Osteocyte (in vitro differentiated cells): ENCODE measurements around the gene TRAPPC13. TPM values are rescaled to one million over a fixed set of nuclear protein-coding genes. Genes with fewer than 3 reads are reported as not detected.
A peak's percentile ranks its signal among the peaks of the same experiment; 100 is the strongest.
"Not testable (repeated sequence)": the region's sequence is repeated elsewhere in the genome, so short reads cannot be mapped to it uniquely, and the experiment has no call there.

Source experiments
- DNase-seq: peaks from one replicate; pipeline ENCODE4 v3.0.0; 2021; ENCODE audit warnings: mixed read lengths; ENCODE audit not compliant: unreplicated experiment; ENCODE audit errors: extremely low spot score
- H3K27ac Mint-ChIP-seq: one replicate; pipeline ENCODE4 v1.8.0; 2021; ENCODE audit warnings: mild to moderate bottlenecking, mixed read lengths; ENCODE audit not compliant: unreplicated experiment
- H3K27me3 Mint-ChIP-seq: one replicate; pipeline ENCODE4 v1.8.0; 2021; ENCODE audit warnings: mixed read lengths; ENCODE audit not compliant: unreplicated experiment
- H3K36me3 Mint-ChIP-seq: one replicate; pipeline ENCODE4 v1.8.0; 2021; ENCODE audit warnings: mixed read lengths; ENCODE audit not compliant: unreplicated experiment
- H3K4me1 Mint-ChIP-seq: one replicate; pipeline ENCODE4 v1.8.0; 2021; ENCODE audit warnings: mixed read lengths; ENCODE audit not compliant: unreplicated experiment
- H3K4me3 Mint-ChIP-seq: one replicate; pipeline ENCODE4 v1.8.0; 2021; ENCODE audit warnings: mild to moderate bottlenecking, moderate library complexity, mixed read lengths; ENCODE audit not compliant: unreplicated experiment
- H3K9me3 Mint-ChIP-seq: one replicate; pipeline ENCODE4 v1.8.0; 2021; ENCODE audit warnings: mixed read lengths; ENCODE audit not compliant: unreplicated experiment
- CTCF ChIP-seq: fragments of 200-600 bp; sonication (generic); IDR thresholded peaks from 2 replicates; pipeline ENCODE4 v1.5.0; 2021; ENCODE audit warnings: antibody characterized with exemption, mild to moderate bottlenecking, moderate library complexity
- long read RNA-seq: library from polyadenylated mRNA; unstranded; transcript quantifications from one replicate; pipeline ENCODE4 v2.0.0, GENCODE V29; 2021
- total RNA-seq: library from RNA; stranded (reverse); gene quantifications from 2 replicates; pipeline ENCODE4 v1.2.1, GENCODE V29; 2021

The TRAPPC13 gene
- total RNA-seq = 17.9 and 20.9 TPM in 2 replicates
- long read RNA-seq, transcript TRAPPC13-201 (12 exons, 2,715 nt) = major isoform, 30 of 133 reads
- long read RNA-seq, transcript TRAPPC13-208 (12 exons, 1,410 nt) = minor isoform, 22 of 133 reads
- long read RNA-seq, partial matches to known transcripts = 7 of 133 reads
- long read RNA-seq, other reads (novel, unspliced or antisense) = 72 of 133 reads

GRCh38 chr5:65624571-65625555 lies at the start of gene TRAPPC13, which contains the start of gene SHLD3:
TRAPPC13 (plus strand) TSS chr5:65625027; CDS start chr5:65625061, 34 bp downstream.
SHLD3 (plus strand) TSS chr5:65625027; CDS start chr5:65629588, 4,561 bp downstream.
- peak within 1 kb of the TSS; percentile 99 for H3K4me3 Mint-ChIP-seq

GRCh38 chr5:65577141-65577540 lies 47.7 kb upstream of the TRAPPC13 start:
- H3K27me3 Mint-ChIP-seq = no peaks in the 10 kb centered on the region
- peak overlapping the region; percentile 45 for H3K27ac Mint-ChIP-seq
- no peak for DNase-seq
- H3K9me3 Mint-ChIP-seq = no peaks in the 10 kb centered on the region
- no peak overlapping the region for H3K4me3 Mint-ChIP-seq
- TF ChIP-seq CTCF = no peak
- peaks cover 40% of the 10 kb centered on the region for H3K36me3 Mint-ChIP-seq
- H3K4me1 Mint-ChIP-seq = peaks cover 10% of the 10 kb centered on the region

More at GRCh38 chr5:65624571-65625555, at the start of gene TRAPPC13, which contains the start of gene SHLD3:
- DNase-seq = no peak
- peaks cover 11% of the 10 kb centered on the region for H3K36me3 Mint-ChIP-seq
- H3K27ac Mint-ChIP-seq = peak within 1 kb of the TSS; percentile 94
- no peaks in the 10 kb centered on the region for H3K27me3 Mint-ChIP-seq
- TF ChIP-seq CTCF = no peak
- H3K4me1 Mint-ChIP-seq = peaks cover 31% of the 10 kb centered on the region
- H3K9me3 Mint-ChIP-seq = no peaks in the 10 kb centered on the region

- H3K27me3 Mint-ChIP-seq = no peaks in the 10 kb centered on the region
- H3K4me3 Mint-ChIP-seq = no peak overlapping the region
- no peak for DNase-seq
- no peak overlapping the region for H3K27ac Mint-ChIP-seq
- H3K9me3 Mint-ChIP-seq = no peaks in the 10 kb centered on the region
- TF ChIP-seq CTCF = peak; percentile 26
- H3K36me3 Mint-ChIP-seq = peaks cover 43% of the 10 kb centered on the region
- no peaks in the 10 kb centered on the region for H3K4me1 Mint-ChIP-seq
These were observed 36.1 kb upstream of the TRAPPC13 start for GRCh38 chr5:65588694-65589093.

- not testable (repeated sequence) for H3K4me3 Mint-ChIP-seq, H3K27ac Mint-ChIP-seq, DNase-seq, H3K4me1 Mint-ChIP-seq, H3K27me3 Mint-ChIP-seq
- peaks cover 71% of the 10 kb centered on the region for H3K36me3 Mint-ChIP-seq
- H3K9me3 Mint-ChIP-seq = peaks cover 18% of the 10 kb centered on the region
These were observed 23.1 kb upstream of the TRAPPC13 start for GRCh38 chr5:65601761-65602160.

GRCh38 chr5:65611524-65611923 lies 13.3 kb upstream of the TRAPPC13 start:
- H3K4me3 Mint-ChIP-seq = no peak overlapping the region
- H3K4me1 Mint-ChIP-seq = no peaks in the 10 kb centered on the region
- H3K9me3 Mint-ChIP-seq = no peaks in the 10 kb centered on the region
- no peak for TF ChIP-seq CTCF
- H3K27me3 Mint-ChIP-seq = no peaks in the 10 kb centered on the region
- H3K27ac Mint-ChIP-seq = no peak overlapping the region
- peaks cover 61% of the 10 kb centered on the region for H3K36me3 Mint-ChIP-seq
- no peak for DNase-seq
